ENCODE measurements around the gene METTL9. TPM values are rescaled to one million over a fixed set of nuclear protein-coding genes. Genes with fewer than 3 reads are reported as not detected.

The METTL9 gene
- total and polyA plus RNA-seq, 2 of the 13 experiments (the other 11 are each of a cell fraction or from before 2014, with no cell fraction given), result 123 to 204 TPM

- ChIA-PET POLR2A (no interaction called here), CTCF (ENCODE audit: low intra/inter-chr PET ratio, low total read pairs) (no interaction called here)
- no TSS peak for BruUV-seq (replicated peaks)
- Histone ChIP-seq H3K9me3 (ENCODE audit: low read length) (no peaks in the 10 kb centered on the region), H3K4me1 (ENCODE audit: insufficient read depth, low read length) (peaks cover 12% of the 10 kb centered on the region), H3K4me2 (ENCODE audit: low read depth, low read length) (no peak overlapping the region), H3K36me3 (replicated peaks in 1 of 2; ENCODE audit: control insufficient read depth in 1 of 2, insufficient read depth in 2 of 2, low read length in 2 of 2) (no peaks in the 10 kb centered on the region), H3K27me3 (ENCODE audit: control insufficient read depth in 1 of 2, insufficient read depth in 2 of 2, low read length in 2 of 2) (peaks cover 7 to 66% of the 10 kb centered on the region in 2 experiments), H3K4me3 (replicated peaks in 1 of 3; ENCODE audit: insufficient read depth in 1 of 3, low read depth in 2 of 3, low read length in 3 of 3) (no peak overlapping the region), H3K27ac (ENCODE audit: extremely low read length, insufficient read depth, low read length) (no peak overlapping the region), H3K9ac (ENCODE audit: insufficient read depth, low read depth, low read length) (no peak overlapping the region), H3K79me2 (ENCODE audit: insufficient read depth, low read length) (no peaks in the 10 kb centered on the region), H4K20me1 (ENCODE audit: insufficient read depth, low read length) (no peaks in the 10 kb centered on the region), H2AFZ (ENCODE audit: low read length) (no peak overlapping the region)
- FAIRE-seq (no peak), DNase-seq (ENCODE audit: low spot score) (no peak), ATAC-seq (no peak)
- WGBS (ENCODE audit: low lambda C conversion rate), result 29% methylated on average over 2 of the region's 2 CpGs
- TF ChIP-seq ZBTB26 (CRISPR knock-in tag; IDR thresholded peaks at IDR 0.05; ENCODE audit: borderline replicate concordance) (no peak), ARHGAP35 (CRISPR knock-in tag; IDR thresholded peaks at IDR 0.05; ENCODE audit: borderline replicate concordance) (no peak), RORA (CRISPR knock-in tag; IDR thresholded peaks at IDR 0.05) (0 out of 2 replicates have a peak, but pooled peaks have one; percentile 50), ZC3H4 (CRISPR knock-in tag; IDR thresholded peaks at IDR 0.05; ENCODE audit: borderline replicate concordance) (no peak), DNMT1 (CRISPR knock-in tag; IDR thresholded peaks at IDR 0.05) (no peak), MBD4 (IDR thresholded peaks at IDR 0.05; ENCODE audit: borderline replicate concordance, low read length) (0 out of 2 replicates have a peak, but pooled peaks have one; percentile 8), ZNF879 (CRISPR knock-in tag; IDR thresholded peaks at IDR 0.05) (no peak), MYPOP (CRISPR knock-in tag; IDR thresholded peaks at IDR 0.05) (no peak), ZNF75D (CRISPR knock-in tag; IDR thresholded peaks at IDR 0.05; ENCODE audit: borderline replicate concordance) (0 out of 2 replicates have a peak, but pooled peaks have one; percentile 1), ZNF17 (CRISPR knock-in tag; IDR thresholded peaks at IDR 0.05) (no peak), NRL (CRISPR knock-in tag; IDR thresholded peaks at IDR 0.05; ENCODE audit: borderline replicate concordance) (no peak), ZNF788 (CRISPR knock-in tag; IDR thresholded peaks at IDR 0.05; ENCODE audit: borderline replicate concordance) (no peak), TOE1 (CRISPR knock-in tag; IDR thresholded peaks at IDR 0.05) (no peak), MTA3 (CRISPR knock-in tag; IDR thresholded peaks at IDR 0.05) (peak; percentile 13; the same call in 1 of the 2 replicates)
- TF ChIP-seq, protein P1, sequence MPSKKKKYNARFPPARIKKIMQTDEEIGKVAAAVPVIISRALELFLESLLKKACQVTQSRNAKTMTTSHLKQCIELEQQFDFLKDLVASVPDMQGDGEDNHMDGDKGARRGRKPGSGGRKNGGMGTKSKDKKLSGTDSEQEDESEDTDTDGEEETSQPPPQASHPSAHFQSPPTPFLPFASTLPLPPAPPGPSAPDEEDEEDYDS (CRISPR knock-in tag; IDR thresholded peaks at IDR 0.05), result no peak
- TF ChIP-seq, protein P2, sequence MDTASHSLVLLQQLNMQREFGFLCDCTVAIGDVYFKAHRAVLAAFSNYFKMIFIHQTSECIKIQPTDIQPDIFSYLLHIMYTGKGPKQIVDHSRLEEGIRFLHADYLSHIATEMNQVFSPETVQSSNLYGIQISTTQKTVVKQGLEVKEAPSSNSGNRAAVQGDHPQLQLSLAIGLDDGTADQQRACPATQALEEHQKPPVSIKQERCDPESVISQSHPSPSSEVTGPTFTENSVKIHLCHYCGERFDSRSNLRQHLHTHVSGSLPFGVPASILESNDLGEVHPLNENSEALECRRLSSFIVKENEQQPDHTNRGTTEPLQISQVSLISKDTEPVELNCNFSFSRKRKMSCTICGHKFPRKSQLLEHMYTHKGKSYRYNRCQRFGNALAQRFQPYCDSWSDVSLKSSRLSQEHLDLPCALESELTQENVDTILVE (CRISPR knock-in tag; IDR thresholded peaks at IDR 0.05), result no peak
- TF ChIP-seq, protein P3, sequence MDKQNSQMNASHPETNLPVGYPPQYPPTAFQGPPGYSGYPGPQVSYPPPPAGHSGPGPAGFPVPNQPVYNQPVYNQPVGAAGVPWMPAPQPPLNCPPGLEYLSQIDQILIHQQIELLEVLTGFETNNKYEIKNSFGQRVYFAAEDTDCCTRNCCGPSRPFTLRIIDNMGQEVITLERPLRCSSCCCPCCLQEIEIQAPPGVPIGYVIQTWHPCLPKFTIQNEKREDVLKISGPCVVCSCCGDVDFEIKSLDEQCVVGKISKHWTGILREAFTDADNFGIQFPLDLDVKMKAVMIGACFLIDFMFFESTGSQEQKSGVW (CRISPR knock-in tag; IDR thresholded peaks at IDR 0.05; ENCODE audit: borderline replicate concordance), result 0 out of 2 replicates have a peak, but pooled peaks have one; percentile 43
- TF ChIP-seq, protein P4, sequence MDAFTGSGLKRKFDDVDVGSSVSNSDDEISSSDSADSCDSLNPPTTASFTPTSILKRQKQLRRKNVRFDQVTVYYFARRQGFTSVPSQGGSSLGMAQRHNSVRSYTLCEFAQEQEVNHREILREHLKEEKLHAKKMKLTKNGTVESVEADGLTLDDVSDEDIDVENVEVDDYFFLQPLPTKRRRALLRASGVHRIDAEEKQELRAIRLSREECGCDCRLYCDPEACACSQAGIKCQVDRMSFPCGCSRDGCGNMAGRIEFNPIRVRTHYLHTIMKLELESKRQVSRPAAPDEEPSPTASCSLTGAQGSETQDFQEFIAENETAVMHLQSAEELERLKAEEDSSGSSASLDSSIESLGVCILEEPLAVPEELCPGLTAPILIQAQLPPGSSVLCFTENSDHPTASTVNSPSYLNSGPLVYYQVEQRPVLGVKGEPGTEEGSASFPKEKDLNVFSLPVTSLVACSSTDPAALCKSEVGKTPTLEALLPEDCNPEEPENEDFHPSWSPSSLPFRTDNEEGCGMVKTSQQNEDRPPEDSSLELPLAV (CRISPR knock-in tag; conservative IDR thresholded peaks at IDR 0.05; ENCODE audit: low read depth), result peak; percentile 30; the same call in 1 of the 2 replicates
- intact Hi-C loops (cut with micrococcal nuclease; ENCODE audit: unreplicated experiment), result no loop called here
- in situ Hi-C loops (cut with HindIII; ENCODE audit: extremely low pct_ligation_motif_present, low pct_unique_long_range_greater_than_20kb), result loop anchor here (25.0 kb wide), 2 partner anchors 253 to 772 kb away; no protein-coding TSS in a partner anchor
These were observed 33.9 kb upstream of the METTL9 start for GRCh38 chr16:21565507-21565860.

Measured in HepG2 (cell line).